Measurements from ENCODE around the gene N4BP2.
"Not testable (repeated sequence)": the region's sequence is repeated elsewhere in the genome, so short reads cannot be mapped to it uniquely, and the experiment has no call there.

The N4BP2 gene

DNA sequence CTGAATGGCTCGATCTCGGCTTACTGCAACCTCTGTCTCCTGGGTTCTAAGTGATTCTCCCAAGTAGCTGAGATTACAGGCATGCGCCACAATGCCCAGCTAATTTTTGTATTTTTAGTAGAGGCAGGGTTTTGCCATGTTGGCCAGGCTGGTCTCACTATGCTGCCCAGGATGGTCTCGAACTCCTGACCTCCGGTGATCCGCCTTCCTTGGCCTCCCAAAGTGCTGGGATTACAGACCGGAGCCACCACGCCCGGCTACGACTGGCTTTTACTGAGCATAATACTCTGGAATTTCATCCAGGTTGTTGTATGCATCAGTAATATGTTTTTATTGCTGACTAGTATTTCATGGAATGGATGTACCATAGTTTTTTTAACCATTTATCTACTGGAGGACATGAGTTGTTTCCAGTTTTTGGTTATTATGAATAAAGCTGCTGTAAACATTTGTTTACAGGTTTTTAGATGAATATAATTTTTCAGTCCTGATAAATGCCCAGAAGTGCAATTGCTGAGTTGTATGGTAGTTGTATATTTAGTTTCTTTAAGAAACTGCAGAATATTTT, 31.2 kb downstream of the N4BP2 start:
- DNase-seq (ENCODE audit: low spot score): no peak

DNA sequence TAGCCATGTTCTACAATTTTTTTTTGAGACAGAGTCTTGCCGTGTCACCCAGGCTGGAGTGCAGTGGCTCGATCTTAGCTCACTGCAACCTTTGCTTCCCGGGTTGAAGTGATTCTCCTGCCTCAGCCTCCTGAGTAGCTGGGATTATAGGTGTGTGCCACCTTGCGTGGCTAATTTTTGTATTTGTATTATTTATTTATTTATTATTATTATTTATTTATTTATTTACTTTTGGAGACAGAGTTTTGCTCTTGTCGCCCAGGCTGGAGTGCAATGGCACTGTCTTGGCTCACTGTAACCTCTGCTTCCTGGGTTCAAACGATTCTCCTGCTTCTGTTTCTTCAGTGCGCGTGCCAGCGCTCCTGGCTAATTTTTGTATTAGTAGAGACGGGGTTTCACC, 36.8 kb downstream of the N4BP2 start:
- not testable (repeated sequence) for DNase-seq (ENCODE audit: low spot score)

DNA sequence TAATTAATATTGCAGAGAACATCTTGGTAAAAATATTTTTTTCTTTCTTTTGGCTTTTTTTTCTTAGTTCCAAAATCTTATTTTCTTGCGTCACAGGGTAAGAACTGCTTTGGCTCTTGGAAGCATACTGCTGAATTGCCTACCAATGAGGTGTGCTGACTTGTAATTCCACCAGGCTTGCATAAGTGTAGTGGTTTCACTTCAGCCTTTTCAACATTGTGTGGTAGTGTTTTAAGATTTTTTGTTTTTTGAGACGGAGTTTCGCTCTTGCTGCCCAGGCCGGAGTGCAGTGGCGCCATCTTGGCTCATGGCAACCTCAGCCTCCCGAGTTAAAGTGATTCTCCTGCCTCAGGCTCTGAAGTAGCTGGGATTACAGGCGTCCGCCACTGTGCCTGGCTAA, 42.4 kb downstream of the N4BP2 start:
- DNase-seq (ENCODE audit: low spot score): no peak

DNA sequence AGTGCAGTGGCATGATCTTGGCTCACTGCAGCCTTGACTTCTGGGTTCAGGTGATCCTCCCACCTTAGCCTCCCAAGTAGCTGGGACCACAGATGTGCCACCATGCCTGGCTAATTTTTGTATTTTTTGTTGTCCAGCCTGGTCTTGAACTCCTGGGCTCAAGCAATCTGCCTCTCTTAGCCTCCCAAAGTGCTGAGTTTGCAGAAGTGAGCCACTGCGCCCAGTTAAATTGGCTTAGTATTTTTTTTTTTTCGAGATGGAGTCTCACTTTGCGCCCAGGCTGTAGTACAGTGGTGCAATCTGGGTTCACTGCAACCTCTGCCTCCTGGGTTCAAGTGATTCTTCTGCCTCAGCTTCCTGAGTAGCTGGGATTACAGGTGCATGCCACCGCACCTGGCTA, 50.5 kb downstream of the N4BP2 start:
- not testable (repeated sequence) for DNase-seq (ENCODE audit: low spot score)

DNA sequence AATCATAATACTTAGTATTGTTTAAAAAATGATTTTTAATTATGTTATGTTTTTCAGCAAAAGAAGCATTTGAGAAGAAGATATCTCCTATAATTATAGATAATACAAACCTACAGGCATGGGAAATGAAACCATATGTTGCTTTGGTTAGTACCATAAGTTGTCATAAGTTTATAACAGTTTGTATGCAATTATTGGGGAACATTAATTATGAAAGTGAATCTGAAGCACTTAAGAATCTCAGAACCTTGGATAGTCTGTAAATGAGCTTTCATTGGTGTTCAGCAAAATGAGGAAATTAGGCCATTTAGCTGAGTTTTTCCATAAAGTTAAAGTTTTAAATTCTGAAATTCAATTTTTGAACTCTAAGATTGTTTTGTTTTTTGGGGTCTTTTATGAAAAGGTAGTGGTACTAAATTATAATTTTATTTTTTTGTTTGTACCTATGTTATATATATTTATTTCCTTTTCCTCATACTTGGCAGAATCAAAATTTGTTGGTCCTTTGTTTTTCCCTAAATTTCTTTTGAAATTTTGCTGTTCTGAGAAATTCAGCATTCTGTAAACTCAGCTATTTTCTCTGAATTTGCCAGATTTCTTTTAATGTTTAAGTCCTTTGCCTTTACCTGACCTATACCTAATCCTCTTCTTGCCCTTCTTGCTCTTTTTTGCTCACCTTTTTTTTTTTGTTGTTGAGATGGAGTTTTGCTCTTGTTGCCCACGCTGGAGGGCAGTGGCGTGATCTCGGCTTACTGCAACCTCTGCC, 55.6 kb downstream of the N4BP2 start:
- no peak for DNase-seq (ENCODE audit: low spot score)

DNA sequence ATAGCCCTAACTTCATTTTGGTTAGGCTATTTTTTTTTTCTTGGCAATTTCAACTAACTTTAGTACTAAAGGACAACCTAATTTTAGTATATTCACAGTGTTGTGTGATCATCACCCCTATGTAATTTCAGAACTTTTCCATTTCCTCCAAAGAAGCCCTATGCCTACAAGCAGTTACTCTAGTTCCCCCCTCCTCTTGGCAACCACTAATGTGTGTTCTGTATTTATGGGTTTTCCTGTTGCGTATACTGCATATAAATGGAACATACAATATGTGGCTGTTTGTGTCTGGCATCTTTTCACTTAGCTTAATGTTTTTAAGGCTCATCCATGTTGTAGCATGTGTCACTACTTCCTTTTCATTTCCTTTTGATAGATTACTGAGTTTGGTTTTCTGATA, 57.6 kb downstream of the N4BP2 start:
- DNase-seq (ENCODE audit: low spot score): no peak

DNA sequence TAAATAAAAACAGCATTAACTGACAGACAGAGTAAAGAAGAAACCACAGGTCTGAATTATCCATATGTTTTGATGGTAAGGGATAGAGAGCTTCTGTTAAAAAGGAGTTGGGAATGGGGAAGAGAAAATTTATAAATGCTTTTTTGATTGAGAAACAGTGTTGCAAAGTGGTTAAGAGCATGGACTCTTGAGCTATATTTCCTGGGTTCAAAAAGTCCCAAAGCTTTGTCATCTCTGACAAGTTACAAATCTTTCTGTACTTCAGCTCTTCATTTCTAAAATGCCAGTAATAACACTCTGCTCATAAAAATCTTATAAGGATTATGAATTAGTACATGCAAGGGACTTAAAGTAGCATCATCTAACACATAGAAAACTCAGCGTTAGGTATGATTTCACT, 62.2 kb downstream of the N4BP2 start:
- DNase-seq (ENCODE audit: low spot score): no peak

DNA sequence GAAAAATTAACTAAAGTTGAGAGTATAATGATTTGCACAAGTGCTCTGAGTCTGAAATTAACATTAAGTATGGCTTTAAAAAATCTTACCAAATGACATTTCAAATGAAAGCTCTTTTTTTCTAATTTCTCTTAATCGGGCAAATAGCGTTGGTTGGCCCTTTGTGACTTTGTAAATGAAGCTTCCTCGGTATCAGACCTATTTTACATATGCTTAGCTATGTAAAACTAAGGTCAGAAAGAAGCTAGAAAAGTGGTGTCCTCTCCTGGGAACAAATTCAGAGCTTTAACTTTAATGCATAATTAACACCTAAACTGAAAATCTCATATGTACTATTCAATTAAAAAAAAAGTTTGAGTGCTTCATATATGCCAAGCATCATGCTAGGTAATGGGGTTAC, 62.7 kb downstream of the N4BP2 start:
- DNase-seq (ENCODE audit: low spot score): no peak

DNA sequence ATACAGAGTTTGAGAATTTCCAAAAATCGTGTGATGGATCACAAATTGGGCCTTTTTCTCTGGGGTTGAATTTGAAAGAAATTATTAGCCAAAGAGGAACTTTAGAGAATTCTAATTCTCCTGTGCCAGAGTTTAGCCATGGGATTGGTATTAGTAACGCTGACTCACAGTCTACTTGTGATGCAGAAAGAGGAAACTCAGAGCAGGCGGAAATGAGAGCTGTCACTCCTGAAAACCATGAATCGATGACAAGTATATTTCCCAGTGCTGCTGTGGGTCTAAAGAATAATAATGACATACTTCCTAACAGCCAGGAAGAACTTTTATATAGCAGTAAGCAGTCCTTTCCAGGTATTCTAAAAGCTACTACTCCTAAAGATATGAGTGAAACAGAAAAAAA, 64.9 kb downstream of the N4BP2 start:
- peak; percentile 90 for DNase-seq (ENCODE audit: low spot score)

DNA sequence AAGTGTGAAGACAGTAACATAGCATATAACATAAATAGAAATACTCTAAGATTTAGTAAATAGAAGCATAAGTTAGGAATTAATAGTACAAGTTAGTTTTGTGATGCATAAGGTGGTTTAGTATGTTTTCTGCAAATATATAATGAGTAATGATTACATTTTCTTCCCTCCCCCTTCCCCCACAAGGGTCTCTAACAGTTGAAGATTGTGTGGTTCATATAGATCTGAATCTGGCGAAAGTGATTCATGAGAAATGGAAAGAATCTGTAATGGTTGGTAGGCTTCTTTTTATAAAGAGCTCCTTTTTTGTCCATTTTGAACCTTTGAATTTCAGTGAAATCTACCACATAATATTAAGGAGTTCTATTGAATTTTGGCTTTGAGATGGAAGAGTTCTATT, 66.3 kb downstream of the N4BP2 start:
- no peak for DNase-seq (ENCODE audit: low spot score)

DNA sequence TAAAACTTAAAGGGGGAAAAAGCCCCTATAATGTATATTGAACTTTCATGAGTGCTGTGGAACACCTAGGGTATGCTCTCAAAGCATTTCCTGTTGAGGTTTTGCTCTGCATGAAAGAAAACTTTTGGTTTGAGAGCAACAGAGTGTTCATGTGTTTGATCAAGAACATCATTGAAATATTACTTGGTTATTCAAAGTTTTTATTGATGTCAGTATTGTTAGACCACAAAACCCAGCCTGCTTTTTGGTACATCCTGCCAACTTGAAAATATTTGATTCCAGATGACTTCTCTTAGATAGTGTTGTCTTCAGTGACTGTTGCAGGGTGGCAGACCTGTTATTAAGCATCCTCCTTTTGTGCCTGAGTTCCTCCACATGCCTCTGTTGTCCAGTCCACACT, 68.0 kb downstream of the N4BP2 start:
- DNase-seq (ENCODE audit: low spot score): no peak

DNA sequence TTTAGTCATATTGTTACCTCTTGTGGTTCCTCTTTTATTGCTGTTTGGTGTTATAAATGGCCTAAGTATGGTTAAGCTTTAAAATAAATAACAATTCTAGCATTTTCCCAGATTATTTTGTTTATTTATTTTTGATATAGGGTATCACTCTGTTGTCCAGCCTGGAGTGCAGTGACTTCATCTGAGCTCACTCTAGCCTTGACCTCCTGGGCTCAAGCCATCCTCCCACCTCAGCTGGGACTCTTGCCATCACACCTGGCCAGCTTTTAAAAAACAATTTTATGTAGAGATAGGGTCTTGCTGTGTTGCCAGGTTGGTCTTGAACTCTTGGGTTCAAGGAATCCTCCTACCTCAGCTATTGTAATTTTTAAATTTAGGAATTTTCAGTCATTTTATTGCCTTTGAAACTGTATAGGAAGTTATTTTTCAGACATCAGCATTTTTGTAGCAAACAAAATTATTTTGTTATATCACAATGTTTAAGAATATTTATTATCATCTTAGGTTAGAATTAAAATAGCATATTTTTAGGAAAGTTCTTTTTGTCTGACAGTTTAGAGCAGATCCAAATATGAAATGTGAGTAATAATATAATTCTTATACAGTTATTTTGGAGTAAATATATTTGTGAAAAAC, 73.9 kb downstream of the N4BP2 start:
- DNase-seq (ENCODE audit: low spot score): no peak

DNA sequence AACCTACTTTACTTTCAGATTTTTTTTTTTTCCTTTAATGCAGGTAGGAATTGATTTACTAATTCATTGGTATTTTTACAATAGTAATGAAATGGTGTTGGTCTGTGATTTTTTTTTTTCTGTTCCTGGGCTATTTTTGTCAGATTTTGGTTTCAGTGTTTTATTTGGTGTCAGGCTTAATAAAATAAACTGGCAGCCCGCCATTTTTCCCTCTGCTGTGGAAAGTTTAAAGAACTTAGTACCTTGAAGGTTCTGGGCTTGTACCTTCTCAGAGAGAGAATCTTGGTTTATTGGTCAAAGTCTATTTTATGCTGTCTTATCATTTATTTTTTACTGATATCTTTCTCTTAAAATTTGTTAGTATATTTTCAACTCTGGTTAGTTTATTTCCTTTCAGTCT, 76.2 kb downstream of the N4BP2 start:
- no peak for DNase-seq (ENCODE audit: low spot score)

DNA sequence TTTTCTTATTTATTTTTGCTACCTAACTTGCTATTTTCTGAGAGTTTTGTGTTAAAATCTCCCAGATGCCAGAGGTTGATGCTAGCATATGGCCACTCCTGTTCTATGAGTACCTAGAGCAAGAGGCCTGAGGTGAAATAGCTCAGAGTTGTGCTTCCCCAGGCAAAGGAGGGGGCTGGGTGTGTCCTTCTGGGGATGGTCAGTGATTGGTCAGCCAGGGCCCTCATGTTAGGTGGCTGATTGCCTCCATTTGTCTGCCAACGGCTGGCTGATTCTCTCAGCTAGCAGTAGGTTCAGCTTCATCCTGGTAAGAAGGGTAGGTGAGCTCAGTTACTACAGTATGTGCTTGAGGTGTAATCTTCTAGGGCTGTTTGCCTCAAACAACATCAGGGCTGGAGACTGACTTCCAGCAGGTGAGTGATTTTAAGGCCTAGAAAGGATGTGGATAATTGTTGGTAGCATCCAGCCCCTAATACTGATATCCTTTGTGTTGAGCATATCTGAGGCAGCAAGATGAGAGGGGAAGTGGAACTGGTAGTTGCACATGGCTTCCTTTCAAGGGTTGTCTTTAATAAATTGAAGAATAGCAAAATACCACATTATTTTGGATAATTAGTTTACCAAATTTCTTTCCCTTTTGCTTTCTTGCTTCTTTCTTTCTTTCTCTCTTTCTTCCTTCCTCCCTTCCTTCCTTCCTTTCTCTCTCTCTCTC, 77.7 kb downstream of the N4BP2 start:
- no peak for DNase-seq (ENCODE audit: low spot score)

DNA sequence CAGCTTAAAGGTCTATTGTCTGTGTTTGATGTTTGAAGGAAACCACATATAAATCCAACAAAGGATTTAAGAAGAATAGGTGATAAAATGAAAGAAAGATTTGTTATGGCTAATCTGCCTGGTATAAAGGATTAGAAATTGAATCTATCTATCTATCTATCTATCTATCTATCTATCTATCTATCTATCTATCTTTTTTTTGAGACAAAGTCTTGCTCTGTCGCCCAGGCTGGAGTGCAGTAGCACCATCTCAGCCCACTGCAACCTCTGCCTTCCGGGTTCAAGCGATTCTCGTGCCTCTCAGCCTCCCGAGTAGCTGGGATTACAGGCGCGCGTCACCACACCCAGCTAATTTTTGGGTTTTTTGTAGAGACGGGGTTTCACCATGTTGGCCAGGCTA, 79.6 kb downstream of the N4BP2 start:
- DNase-seq (ENCODE audit: low spot score): not testable (repeated sequence)

DNA sequence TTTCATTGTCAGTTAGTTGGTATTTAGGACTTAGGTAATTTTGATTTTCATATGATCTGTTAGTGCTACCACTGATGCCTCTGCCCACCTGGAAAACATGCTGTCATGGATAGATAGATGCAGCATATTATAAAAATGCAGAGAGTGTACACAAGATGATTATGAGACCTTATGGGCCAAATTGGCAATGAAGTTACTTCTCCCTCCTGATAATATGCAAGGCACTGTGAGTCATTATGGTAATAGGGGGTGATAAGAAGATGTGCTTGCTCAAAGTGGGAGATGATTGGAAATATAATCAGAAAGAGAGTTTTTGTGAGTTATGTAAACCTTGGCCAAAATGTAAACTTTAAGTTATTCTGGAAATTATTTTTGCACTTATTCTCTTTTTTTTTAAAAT, 83.5 kb downstream of the N4BP2 start:
- DNase-seq (ENCODE audit: low spot score): no peak

DNA sequence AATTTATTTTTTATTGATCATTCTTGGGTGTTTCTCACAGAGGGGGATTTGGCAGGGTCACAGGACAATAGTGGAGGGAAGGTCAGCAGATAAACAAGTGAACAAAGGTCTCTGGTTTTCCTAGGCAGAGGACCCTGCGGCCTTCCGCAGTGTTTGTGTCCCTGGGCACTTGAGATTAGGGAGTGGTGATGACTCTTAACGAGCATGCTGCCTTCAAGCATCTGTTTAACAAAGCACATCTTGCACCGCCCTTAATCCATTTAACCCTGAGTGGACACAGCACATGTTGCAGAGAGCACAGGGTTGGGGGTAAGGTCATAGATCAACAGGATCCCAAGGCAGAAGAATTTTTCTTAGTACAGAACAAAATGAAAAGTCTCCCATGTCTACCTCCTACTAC, 83.9 kb downstream of the N4BP2 start:
- not testable (repeated sequence) for DNase-seq (ENCODE audit: low spot score)

DNA sequence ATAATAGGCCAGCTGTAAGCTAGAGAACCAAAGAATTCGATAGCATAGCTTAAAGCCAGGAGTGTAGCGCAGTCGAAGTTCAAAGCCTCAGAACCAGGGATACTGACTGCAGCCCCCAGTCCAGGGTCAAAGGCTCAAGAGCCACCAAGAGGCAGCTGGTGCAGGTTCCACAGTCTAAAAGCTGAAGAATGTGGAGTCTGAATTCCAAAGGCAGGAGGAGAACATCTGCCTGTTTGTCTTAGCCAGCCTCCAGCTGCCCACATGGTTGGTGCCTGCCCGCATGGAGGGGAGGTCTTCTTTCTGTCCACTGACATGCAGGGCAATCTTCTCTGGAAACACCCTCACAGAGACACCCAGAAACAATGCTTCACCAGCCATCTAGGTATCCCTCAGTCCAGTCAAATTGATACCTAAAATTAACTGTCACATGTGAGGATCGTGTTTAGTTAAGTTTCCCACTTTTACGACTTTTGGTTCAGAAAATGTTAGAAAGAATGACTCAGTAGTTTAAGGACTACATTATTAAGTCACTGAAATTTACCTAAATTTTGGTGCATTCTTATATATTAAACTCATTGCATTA, 87.4 kb downstream of the N4BP2 start:
- DNase-seq (ENCODE audit: low spot score): no peak

DNA sequence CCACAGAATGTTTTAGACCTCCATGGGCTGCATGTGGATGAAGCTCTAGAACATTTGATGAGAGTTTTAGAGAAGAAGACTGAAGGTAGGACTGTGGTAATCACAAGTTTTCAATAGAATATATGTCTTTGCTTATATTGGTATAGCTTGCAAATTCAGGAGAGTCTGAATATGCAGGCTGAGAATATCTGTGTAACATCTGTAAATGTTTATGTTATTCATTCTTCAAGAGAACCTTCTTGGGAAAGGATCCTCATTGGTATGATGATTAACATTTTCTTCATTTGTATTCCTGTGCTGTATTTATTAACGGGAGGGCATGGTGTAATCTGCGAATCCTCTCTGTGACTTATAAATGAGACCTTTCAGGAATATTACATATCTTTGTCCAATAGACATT, 88.1 kb downstream of the N4BP2 start:
- DNase-seq (ENCODE audit: low spot score): no peak

DNA sequence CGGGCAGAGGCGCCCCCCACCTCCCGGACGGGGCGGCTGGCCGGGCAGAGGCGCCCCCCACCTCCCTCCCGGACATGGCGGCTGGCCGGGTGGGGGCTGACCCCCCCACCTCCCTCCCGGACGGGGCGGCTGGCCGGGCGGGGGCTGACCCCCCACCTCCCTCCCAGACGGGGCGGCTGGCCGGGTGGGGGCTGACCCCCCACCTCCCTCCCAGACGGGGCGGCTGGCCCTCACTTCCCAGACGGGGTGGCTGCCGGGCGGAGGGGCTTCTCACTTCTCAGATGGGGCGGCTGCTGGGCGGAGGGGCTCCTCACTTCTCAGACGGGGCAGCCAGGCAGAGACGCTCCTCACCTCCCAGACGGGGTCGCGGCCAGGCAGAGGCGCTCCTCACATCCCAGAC, 90.8 kb downstream of the N4BP2 start:
- DNase-seq (ENCODE audit: low spot score): not testable (repeated sequence)

DNA sequence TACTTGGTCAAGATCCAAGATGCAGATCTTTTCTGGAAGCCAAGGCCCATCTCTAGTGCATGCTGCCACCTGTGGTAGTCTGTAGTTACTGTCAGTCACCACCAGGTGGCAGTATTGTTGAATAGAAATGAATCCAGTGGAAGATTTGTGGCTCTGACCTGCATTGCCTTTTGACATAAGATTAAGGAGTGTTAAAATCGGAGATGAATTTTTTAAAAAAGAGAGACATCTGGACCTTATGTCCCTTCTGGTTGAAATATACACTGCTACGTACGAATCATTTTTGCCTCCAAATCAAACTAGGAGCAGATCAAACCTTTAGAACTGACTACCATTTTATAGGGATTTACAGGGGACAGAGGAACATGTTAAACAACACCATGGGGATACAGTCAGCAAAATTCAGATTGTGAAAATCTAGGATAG, 93.3 kb downstream of the N4BP2 start:
- DNase-seq (ENCODE audit: low spot score): peak; percentile 77

DNA sequence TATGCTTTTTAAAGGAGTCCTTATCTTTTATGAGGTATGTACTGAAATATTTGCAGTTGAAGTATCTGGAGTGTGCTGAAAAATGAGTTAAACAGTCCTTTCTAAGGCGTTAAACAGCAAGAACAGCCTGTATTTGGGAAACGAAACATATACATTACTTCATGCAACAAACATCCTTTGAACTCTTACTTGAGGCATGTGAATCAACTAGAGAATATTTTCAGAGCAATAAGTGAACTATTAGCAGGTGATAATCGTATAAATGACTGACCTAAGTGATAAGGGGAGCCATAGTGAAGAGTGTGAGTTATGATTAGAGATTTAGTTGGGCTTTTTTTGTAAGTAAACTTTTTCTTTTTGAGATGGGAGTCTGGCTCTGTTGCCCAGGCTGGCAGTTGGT, 94.3 kb downstream of the N4BP2 start:
- peak; percentile 52 for DNase-seq (ENCODE audit: low spot score)

DNA sequence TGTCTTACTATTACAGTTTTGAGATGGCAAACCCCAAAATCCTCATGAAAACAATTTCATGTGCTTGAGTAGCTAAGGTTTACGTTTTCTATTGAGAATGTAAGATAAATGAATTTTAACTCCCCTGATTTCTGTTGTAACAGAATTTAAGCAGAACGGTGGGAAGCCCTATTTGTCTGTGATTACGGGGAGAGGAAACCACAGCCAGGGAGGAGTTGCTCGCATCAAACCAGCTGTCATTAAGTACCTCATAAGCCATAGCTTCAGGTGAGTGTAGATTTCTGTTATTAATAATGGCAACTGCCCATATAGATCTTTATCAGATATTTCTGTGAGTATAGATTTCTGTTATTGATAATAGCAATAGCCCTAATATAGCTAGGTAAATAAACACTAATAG, 96.0 kb downstream of the N4BP2 start:
- DNase-seq (ENCODE audit: low spot score): no peak

Measured in kidney tubule cell (primary cell).